RWPE2 (cell line): ENCODE data around the gene PNRC2.

ENCODE experiments used
- ATAC-seq: fragments of 200-7000 bp; cut with Tn5 transposase; 3 replicates; pipeline ENCODE4 v1.9.1; 2021; ENCODE audit warnings: low read depth
- DNase-seq: peaks from one replicate; pipeline ENCODE4 v3.0.0-alpha.2; 2020; ENCODE audit warnings: low spot score
- H3K27ac ChIP-seq: fragments of 450-650 bp; 2 replicates; pipeline ENCODE4 v1.5.1; 2017; ENCODE audit warnings: mild to moderate bottlenecking; ENCODE audit not compliant: poor library complexity, severe bottlenecking
- H3K27me3 ChIP-seq: fragments of 250-450 bp; sonication (Bioruptor Pico); 2 replicates; pipeline ENCODE4 v1.5.1; 2021; ENCODE audit warnings: mild to moderate bottlenecking, moderate library complexity; ENCODE audit not compliant: insufficient read depth, poor library complexity, severe bottlenecking
- H3K36me3 ChIP-seq: fragments of 250-450 bp; sonication (Bioruptor Pico); 2 replicates; pipeline ENCODE4 v1.5.1; 2020; ENCODE audit warnings: low read depth, mild to moderate bottlenecking, moderate library complexity
- H3K4me1 ChIP-seq: fragments of 250-450 bp; sonication (Bioruptor Pico); 2 replicates; pipeline ENCODE4 v1.5.1; 2021; ENCODE audit warnings: mild to moderate bottlenecking, moderate library complexity; ENCODE audit not compliant: insufficient read depth, poor library complexity, severe bottlenecking
- H3K4me3 ChIP-seq: fragments of 250-450 bp; sonication (Bioruptor Pico); 2 replicates; pipeline ENCODE4 v1.5.1; 2021; ENCODE audit warnings: mild to moderate bottlenecking, moderate library complexity; ENCODE audit not compliant: severe bottlenecking
- H3K9me3 ChIP-seq: fragments of 250-450 bp; sonication (Bioruptor Pico); 2 replicates; pipeline ENCODE4 v1.5.1; 2021; ENCODE audit warnings: mild to moderate bottlenecking, moderate library complexity; ENCODE audit not compliant: severe bottlenecking
- TF ChIP-seq, protein P1 (sequence below): fragments of 450-650 bp; IDR thresholded peaks from one replicate; pipeline ENCODE4 v1.5.1; 2017; ENCODE audit warnings: mild to moderate bottlenecking, moderate library complexity; ENCODE audit not compliant: poor library complexity, severe bottlenecking

The PNRC2 gene

DNA sequence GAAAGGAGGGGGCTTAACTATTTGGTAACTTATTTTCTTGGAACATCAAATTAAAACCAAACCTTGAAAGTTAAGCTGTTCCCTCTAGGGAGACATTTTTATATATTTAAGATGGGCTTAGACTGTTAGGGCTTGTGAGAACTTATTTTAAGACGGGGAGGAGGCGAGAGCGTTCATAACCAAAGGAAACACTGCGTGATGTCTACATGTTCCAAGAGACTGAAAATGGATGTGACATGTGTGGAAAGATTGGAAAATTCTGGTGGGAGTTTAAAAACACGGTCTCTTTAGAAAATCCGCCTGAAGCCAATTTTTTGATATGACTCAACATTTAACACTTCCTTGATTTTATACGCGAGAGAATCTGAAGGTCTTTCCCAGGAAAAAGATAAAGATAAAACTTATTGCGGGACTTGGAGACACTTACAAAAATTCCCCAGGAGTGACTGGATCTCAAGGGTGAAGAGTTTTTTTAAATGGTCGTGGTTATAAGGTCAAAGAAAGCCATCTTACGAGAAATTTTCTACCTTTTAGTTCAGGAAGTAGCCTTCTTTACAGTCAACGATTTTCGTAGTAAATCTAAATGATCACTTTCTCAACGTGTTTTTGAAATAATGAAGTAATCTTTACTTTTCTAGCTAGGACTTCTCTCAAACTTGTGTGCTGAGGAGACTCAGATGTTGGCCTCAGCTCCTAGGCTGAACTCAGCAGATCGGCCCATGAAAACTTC, 828 bp downstream of the PNRC2 start:
- Histone ChIP-seq H3K4me1 (peaks cover 31% of the 10 kb centered on the region), H3K36me3 (peaks cover 43% of the 10 kb centered on the region)

DNA sequence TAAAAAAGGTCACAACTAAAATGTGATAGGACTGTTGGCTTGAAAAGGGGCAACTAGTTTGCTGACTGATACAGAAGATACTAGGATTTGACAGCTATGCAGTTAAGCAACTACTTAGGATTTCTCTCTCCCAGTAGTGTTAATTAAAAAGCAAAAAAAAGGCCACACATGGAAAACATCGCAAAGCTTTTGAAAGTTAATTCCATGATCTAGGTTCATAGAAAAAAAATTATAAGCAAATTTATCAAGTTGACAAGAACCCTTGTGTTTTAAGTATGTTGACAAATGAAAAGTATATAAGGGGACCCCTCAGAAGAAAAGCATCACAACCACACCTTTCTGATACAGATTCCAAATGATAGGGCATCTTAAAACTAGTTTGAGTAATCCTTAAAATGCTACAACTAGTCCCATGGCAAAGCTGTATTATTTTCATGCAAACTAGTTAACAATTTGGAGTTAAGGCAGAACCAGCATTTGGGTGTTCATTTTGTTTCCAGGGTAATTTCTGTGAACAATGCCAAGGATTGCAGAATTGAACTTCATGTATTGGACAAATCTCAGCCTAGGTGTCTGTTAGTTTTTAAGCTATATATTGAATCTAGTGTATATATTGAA, 4.1 kb downstream of the PNRC2 start:
- peak overlapping the region; percentile 49 for H3K27ac ChIP-seq
- peaks cover 9% of the 10 kb centered on the region for H3K4me1 ChIP-seq
- DNase-seq (no peak), ATAC-seq (no peak)
- H3K9me3 ChIP-seq, result peaks cover 4% of the 10 kb centered on the region
- peaks cover 76% of the 10 kb centered on the region for H3K36me3 ChIP-seq
- TF ChIP-seq, protein P1, sequence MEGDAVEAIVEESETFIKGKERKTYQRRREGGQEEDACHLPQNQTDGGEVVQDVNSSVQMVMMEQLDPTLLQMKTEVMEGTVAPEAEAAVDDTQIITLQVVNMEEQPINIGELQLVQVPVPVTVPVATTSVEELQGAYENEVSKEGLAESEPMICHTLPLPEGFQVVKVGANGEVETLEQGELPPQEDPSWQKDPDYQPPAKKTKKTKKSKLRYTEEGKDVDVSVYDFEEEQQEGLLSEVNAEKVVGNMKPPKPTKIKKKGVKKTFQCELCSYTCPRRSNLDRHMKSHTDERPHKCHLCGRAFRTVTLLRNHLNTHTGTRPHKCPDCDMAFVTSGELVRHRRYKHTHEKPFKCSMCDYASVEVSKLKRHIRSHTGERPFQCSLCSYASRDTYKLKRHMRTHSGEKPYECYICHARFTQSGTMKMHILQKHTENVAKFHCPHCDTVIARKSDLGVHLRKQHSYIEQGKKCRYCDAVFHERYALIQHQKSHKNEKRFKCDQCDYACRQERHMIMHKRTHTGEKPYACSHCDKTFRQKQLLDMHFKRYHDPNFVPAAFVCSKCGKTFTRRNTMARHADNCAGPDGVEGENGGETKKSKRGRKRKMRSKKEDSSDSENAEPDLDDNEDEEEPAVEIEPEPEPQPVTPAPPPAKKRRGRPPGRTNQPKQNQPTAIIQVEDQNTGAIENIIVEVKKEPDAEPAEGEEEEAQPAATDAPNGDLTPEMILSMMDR, result no peak
- H3K27me3 ChIP-seq, result no peaks in the 10 kb centered on the region
- H3K4me3 ChIP-seq, result no peak overlapping the region

More for the DNA sequence above, 828 bp downstream of the PNRC2 start:
- H3K27ac ChIP-seq, result peak overlapping the region; percentile 98
- peaks cover 4% of the 10 kb centered on the region for H3K9me3 ChIP-seq
- TF ChIP-seq, protein P1, result no peak
- no peak for DNase-seq
- no peaks in the 10 kb centered on the region for H3K27me3 ChIP-seq
- peak overlapping the region; percentile 90 for H3K4me3 ChIP-seq
- ATAC-seq, result no peak

DNA sequence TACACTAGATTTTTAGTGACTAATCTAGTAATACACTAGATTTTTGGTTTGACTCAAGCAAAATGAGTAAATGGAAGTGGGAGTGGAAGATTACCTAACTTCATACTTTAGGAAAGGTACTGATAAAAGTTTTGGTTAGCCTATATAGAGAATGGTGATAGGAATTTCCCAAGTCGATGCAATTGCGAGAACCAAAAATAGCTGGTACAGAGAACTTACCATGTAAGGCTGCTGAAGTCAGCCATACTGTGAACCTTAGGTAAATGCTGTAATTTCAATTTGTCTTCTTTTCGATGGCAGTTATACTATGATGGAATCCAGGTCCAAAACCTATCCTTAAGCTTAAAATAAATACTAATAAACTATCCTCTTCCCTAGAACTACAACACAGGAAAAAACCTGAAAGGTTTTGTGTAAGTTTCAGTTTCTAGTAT, 4.6 kb downstream of the PNRC2 start:
- peaks cover 7% of the 10 kb centered on the region for H3K4me1 ChIP-seq

DNA sequence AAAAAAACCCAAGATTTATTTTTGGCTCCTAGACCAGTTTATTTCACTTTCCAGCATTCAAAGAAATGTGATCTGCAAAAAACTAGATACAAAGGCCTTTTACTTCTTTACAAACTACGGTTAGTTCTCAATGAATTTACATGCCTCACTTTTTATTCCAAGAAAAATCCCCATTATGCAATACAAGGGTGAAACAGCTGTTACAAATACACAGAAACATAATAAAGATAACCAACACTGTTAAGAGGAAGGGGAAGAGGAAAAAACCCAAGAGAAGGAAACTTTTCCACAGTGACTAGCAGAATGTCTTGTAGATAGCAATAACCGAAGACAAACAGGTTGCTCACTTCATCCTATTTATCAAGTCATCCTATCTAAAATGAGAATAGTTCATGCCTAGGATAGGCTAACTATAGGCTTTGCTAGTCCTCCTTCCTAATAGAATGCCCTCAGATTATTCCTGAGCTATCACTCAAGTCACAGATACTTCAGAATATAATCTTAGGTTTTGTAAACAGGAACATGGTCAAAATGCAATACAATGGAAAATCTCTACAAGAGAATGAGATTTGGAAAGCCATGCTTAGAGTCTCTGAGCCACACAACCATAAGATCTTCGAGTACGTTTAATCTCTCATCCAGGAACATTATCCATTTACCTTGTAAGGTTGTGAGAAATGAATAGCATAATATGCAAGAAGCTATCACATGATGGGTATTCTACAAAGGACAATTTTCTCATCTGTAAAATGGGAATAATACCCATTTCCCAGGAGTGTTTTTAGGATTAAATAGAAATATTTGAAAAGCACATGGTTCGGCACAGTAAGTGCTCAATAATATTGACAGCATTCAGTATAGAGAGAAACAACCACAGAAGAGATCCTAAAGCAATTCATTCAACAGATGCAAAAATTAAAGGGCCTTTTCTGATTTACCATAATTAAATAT, 5.4 kb downstream of the PNRC2 start:
- DNase-seq, result no peak
- H3K27ac ChIP-seq, result peak overlapping the region; percentile 49

More for the DNA sequence above, 4.6 kb downstream of the PNRC2 start:
- H3K9me3 ChIP-seq, result peaks cover 4% of the 10 kb centered on the region
- peak overlapping the region; percentile 49 for H3K27ac ChIP-seq
- TF ChIP-seq, protein P1, result no peak
- no peak for ATAC-seq
- H3K4me3 ChIP-seq, result no peak overlapping the region
- DNase-seq, result no peak
- no peaks in the 10 kb centered on the region for H3K27me3 ChIP-seq
- peaks cover 81% of the 10 kb centered on the region for H3K36me3 ChIP-seq

More for the DNA sequence above, 5.4 kb downstream of the PNRC2 start:
- peaks cover 7% of the 10 kb centered on the region for H3K4me1 ChIP-seq
- TF ChIP-seq, protein P1, result no peak
- ATAC-seq, result peak; percentile 15; the same call in 1 of the 3 replicates
- no peaks in the 10 kb centered on the region for H3K27me3 ChIP-seq
- H3K4me3 ChIP-seq, result no peak overlapping the region
- peaks cover 87% of the 10 kb centered on the region for H3K36me3 ChIP-seq
- peaks cover 4% of the 10 kb centered on the region for H3K9me3 ChIP-seq
